HEK293 (cell line): ENCODE results near the gene CHPT1.

Experiments
- CTCF ChIA-PET: fragments of 350-600 bp; formaldehyde crosslinking; extraction: SDS; loops from one replicate; lab custom pipeline; 2021; ENCODE audit warnings: antibody characterized with exemption; lab: Yijun Ruan, JAX
- POLR2A ChIA-PET: fragments of 300-600 bp; formaldehyde crosslinking; extraction: SDS; loops from one replicate; lab custom pipeline; 2020; ENCODE audit warnings: antibody characterized with exemption, inconsistent platforms; lab: Yijun Ruan, JAX
- H3K27ac ChIP-seq: fragments of 200-500 bp; sonication (Bioruptor generic); 2 replicates; pipeline ENCODE4 v1.5.1; 2014; ENCODE audit warnings: low read depth, low read length, control low read depth, inconsistent platforms; ENCODE audit errors: extremely low read depth
- H3K36me3 ChIP-seq, 2 experiments: fragments of 200-500 bp in 1 of 2; sonication (Bioruptor generic) in 1 of 2; 1 replicate in 1 of 2; 2 replicates in 1 of 2; pipeline ENCODE4 v1.5.1; 2014 to 2017; ENCODE audit warnings: inconsistent platforms in 2 of 2, low read length in 2 of 2; ENCODE audit not compliant: control insufficient read depth in 2 of 2, insufficient read depth in 1 of 2
- H3K4me1 ChIP-seq: fragments of 200-500 bp; sonication (Bioruptor generic); 2 replicates; pipeline ENCODE4 v1.5.1; 2014; ENCODE audit warnings: mild to moderate bottlenecking, low read length, inconsistent platforms; ENCODE audit not compliant: control insufficient read depth, insufficient read depth
- H3K4me3 ChIP-seq: 2 replicates; pipeline ENCODE4 v1.5.1; 2011; ENCODE audit warnings: low read depth, mild to moderate bottlenecking, control low read depth, low read length, moderate library complexity
- H3K9me3 ChIP-seq: fragments of 200-500 bp; sonication (Bioruptor generic); 2 replicates; pipeline ENCODE4 v1.5.1; 2014; ENCODE audit warnings: low read depth, low read length, inconsistent platforms; ENCODE audit not compliant: control insufficient read depth, insufficient read depth
- KLF7 ChIP-seq: fragments of 450-650 bp; formaldehyde crosslinking; IDR thresholded peaks from 2 replicates; pipeline ENCODE4 v1.5.1; 2016; ENCODE audit warnings: missing biosample characterization, missing genetic modification characterization, borderline replicate concordance
- PRDM1 ChIP-seq: fragments of 450-650 bp; formaldehyde crosslinking; IDR thresholded peaks from 2 replicates; pipeline ENCODE4; 2016; ENCODE audit warnings: missing biosample characterization, missing genetic modification characterization
- SETDB1 ChIP-seq: IDR thresholded peaks from one replicate; pipeline ENCODE4 v1.6.1; 2017; ENCODE audit warnings: mild to moderate bottlenecking, low read length, moderate library complexity, mixed read lengths; ENCODE audit not compliant: insufficient read length
- SP3 ChIP-seq: fragments of 450-650 bp; formaldehyde crosslinking; IDR thresholded peaks from 2 replicates; pipeline ENCODE4 v1.5.1; 2016; ENCODE audit warnings: missing biosample characterization, missing genetic modification characterization
- TRIM28 ChIP-seq: IDR thresholded peaks from 2 replicates; pipeline ENCODE4 v1.6.1; 2011; ENCODE audit warnings: low read length, control low read depth, borderline replicate concordance
- ZBTB21 ChIP-seq: fragments of 450-650 bp; formaldehyde crosslinking; IDR thresholded peaks from 2 replicates; pipeline ENCODE4 v1.5.1; 2017; ENCODE audit warnings: missing biosample characterization, missing genetic modification characterization
- ZNF112 ChIP-seq: fragments of 450-650 bp; formaldehyde crosslinking; IDR thresholded peaks from 2 replicates; pipeline ENCODE4 v1.5.0; 2017; ENCODE audit warnings: missing biosample characterization, missing genetic modification characterization
- ZNF211 ChIP-seq: fragments of 450-650 bp; formaldehyde crosslinking; IDR thresholded peaks from 2 replicates; pipeline ENCODE4 v1.5.1; 2016; ENCODE audit warnings: low read depth, missing biosample characterization, missing genetic modification characterization
- ZNF24 ChIP-seq: fragments of 450-650 bp; formaldehyde crosslinking; IDR thresholded peaks from 2 replicates; pipeline ENCODE4 v1.5.1; 2016; ENCODE audit warnings: missing biosample characterization, missing genetic modification characterization
- ZNF311 ChIP-seq: fragments of 450-650 bp; formaldehyde crosslinking; IDR thresholded peaks from 2 replicates; pipeline ENCODE4 v1.5.1; 2017; ENCODE audit warnings: missing biosample characterization, missing genetic modification characterization, borderline replicate concordance
- ZNF394 ChIP-seq: fragments of 450-650 bp; formaldehyde crosslinking; IDR thresholded peaks from 2 replicates; pipeline ENCODE4 v1.5.1; 2016; ENCODE audit warnings: missing biosample characterization, missing genetic modification characterization, mild to moderate bottlenecking, moderate library complexity, borderline replicate concordance
- ZNF518A ChIP-seq: fragments of 450-650 bp; formaldehyde crosslinking; conservative IDR thresholded peaks from 2 replicates; pipeline ENCODE4 v1.5.1; 2016; ENCODE audit warnings: low read depth, missing biosample characterization, missing genetic modification characterization
- ZNF571 ChIP-seq: fragments of 450-650 bp; formaldehyde crosslinking; IDR thresholded peaks from 2 replicates; pipeline ENCODE4 v1.5.0; 2017; ENCODE audit warnings: missing biosample characterization, missing genetic modification characterization
- ZNF596 ChIP-seq: fragments of 450-650 bp; IDR thresholded peaks from 2 replicates; pipeline ENCODE4 v1.5.0; 2018; ENCODE audit warnings: missing biosample characterization, mild to moderate bottlenecking, missing genetic modification characterization, moderate library complexity
- ZNF747 ChIP-seq: fragments of 450-650 bp; formaldehyde crosslinking; IDR thresholded peaks from 2 replicates; pipeline ENCODE4 v1.5.1; 2016; ENCODE audit warnings: missing biosample characterization, missing genetic modification characterization
- ZNF768 ChIP-seq: fragments of 450-650 bp; formaldehyde crosslinking; IDR thresholded peaks from 2 replicates; pipeline ENCODE4 v1.5.1; 2018; ENCODE audit warnings: missing biosample characterization, mild to moderate bottlenecking, missing genetic modification characterization
- TF ChIP-seq, protein P1 (sequence below): fragments of 450-650 bp; formaldehyde crosslinking; IDR thresholded peaks from 2 replicates; pipeline ENCODE4 v1.5.1; 2016; ENCODE audit warnings: missing biosample characterization, missing genetic modification characterization
- TF ChIP-seq, protein P2 (sequence below): fragments of 450-650 bp; formaldehyde crosslinking; IDR thresholded peaks from 2 replicates; pipeline ENCODE4 v1.5.1; 2016; ENCODE audit warnings: missing biosample characterization, missing genetic modification characterization, low read depth
- TF ChIP-seq, protein P3 (sequence below): fragments of 450-650 bp; formaldehyde crosslinking; IDR thresholded peaks from 2 replicates; pipeline ENCODE4 v1.5.1; 2016; ENCODE audit warnings: missing biosample characterization, missing genetic modification characterization

The CHPT1 gene

DNA sequence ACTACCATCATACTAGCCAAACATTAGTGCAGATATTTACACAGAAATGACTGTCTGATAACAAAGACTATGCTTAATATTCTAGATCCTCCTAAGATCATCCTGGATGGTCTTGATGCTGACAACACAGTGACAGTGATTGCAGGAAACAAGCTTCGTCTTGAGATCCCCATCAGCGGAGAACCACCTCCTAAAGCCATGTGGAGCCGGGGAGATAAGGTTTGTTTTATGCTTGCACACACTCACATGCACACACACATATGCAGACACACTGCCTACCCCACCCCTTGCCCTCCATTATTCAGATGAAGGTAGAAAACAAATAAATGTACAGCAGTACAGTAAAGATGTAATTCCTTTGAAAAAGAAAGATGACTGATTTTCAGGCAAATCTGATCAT is 44.4 kb upstream of the CHPT1 start (continued):
- TF ChIP-seq, protein P1, sequence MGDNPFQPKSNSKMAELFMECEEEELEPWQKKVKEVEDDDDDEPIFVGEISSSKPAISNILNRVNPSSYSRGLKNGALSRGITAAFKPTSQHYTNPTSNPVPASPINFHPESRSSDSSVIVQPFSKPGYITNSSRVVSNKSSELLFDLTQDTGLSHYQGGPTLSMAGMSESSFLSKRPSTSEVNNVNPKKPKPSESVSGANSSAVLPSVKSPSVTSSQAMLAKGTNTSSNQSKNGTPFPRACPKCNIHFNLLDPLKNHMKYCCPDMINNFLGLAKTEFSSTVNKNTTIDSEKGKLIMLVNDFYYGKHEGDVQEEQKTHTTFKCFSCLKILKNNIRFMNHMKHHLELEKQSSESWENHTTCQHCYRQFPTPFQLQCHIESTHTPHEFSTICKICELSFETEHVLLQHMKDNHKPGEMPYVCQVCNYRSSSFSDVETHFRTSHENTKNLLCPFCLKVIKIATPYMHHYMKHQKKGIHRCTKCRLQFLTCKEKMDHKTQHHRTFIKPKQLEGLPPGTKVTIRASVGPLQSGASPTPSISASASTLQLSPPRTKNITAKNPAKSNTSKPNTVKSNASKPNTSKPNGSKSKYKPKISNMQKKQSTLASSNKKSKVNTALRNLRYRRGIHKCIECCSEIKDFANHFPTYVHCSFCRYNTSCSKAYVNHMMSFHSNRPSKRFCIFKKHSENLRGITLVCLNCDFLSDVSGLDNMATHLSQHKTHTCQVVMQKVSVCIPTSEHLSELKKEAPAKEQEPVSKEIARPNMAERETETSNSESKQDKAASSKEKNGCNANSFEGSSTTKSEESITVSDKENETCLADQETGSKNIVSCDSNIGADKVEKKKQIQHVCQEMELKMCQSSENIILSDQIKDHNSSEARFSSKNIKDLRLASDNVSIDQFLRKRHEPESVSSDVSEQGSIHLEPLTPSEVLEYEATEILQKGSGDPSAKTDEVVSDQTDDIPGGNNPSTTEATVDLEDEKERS (tag by site-specific recombination) = no peak
- TF ChIP-seq SETDB1 = no peak

- H3K9me3 ChIP-seq = no peaks in the 10 kb centered on the region
- H3K27ac ChIP-seq = no peak overlapping the region
- POLR2A ChIA-PET = no interaction called here
- TF ChIP-seq ZNF211 (tag by site-specific recombination) = no peak
- TF ChIP-seq TRIM28 = no peak
- TF ChIP-seq ZNF768 (tag by site-specific recombination) = no peak
- no peak for TF ChIP-seq PRDM1
- TF ChIP-seq ZNF571 (tag by site-specific recombination) = no peak
- no peak for TF ChIP-seq ZNF747 (tag by site-specific recombination)
- TF ChIP-seq KLF7 (tag by site-specific recombination) = no peak
- TF ChIP-seq, protein P2, sequence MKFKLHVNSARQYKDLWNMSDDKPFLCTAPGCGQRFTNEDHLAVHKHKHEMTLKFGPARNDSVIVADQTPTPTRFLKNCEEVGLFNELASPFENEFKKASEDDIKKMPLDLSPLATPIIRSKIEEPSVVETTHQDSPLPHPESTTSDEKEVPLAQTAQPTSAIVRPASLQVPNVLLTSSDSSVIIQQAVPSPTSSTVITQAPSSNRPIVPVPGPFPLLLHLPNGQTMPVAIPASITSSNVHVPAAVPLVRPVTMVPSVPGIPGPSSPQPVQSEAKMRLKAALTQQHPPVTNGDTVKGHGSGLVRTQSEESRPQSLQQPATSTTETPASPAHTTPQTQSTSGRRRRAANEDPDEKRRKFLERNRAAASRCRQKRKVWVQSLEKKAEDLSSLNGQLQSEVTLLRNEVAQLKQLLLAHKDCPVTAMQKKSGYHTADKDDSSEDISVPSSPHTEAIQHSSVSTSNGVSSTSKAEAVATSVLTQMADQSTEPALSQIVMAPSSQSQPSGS (tag by site-specific recombination) = no peak
- no peak for TF ChIP-seq ZBTB21 (tag by site-specific recombination)
- TF ChIP-seq ZNF24 (tag by site-specific recombination) = no peak
- TF ChIP-seq, all 188 proteins: peak for 0
- Histone ChIP-seq H3K4me3 (no peak overlapping the region), H3K4me1 (no peaks in the 10 kb centered on the region), H3K36me3 (no peaks in the 10 kb centered on the region)
- CTCF ChIA-PET = interaction anchor here (0.7 kb wide), 1 partner anchor 8 kb away, joined by 4 read pairs; no protein-coding TSS in a partner anchor
Observed at GRCh38 chr12:101653503-101653902, 43.9 kb upstream of the CHPT1 start.

DNA sequence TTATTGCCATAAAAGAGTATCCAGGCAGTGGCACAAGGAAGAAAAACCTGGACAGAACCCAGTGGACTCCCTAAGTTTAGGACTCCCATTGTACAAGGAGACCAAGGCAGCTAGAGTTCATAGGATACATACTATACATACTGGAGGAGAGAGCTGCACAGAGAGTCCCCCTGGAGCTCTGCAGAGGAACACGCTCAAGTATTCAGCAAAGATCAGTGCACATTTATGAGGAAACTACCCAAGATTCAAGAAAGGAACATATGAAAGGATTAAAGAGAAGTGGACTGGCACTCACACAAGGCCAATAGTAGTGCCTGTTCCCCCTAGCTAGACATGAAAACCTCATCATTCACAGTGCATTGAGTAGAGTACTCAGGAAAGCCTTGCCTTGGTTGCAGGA is 43.0 kb upstream of the CHPT1 start:
- H3K27ac ChIP-seq = no peak overlapping the region
- no peaks in the 10 kb centered on the region for H3K4me1 ChIP-seq
- ChIA-PET CTCF (interaction anchor here (0.6 to 0.7 kb wide), 2 partner anchors 9 to 52 kb away, joined by 4 read pairs; no protein-coding TSS in a partner anchor), POLR2A (no interaction called here)
- H3K36me3 ChIP-seq = no peaks in the 10 kb centered on the region
- no peaks in the 10 kb centered on the region for H3K9me3 ChIP-seq
- H3K4me3 ChIP-seq = no peak overlapping the region
- no peak for TF ChIP-seq TRIM28
- TF ChIP-seq ZNF112 = no peak
- TF ChIP-seq ZNF311 (tag by site-specific recombination) = no peak
- TF ChIP-seq SP3 (tag by site-specific recombination) = no peak
- TF ChIP-seq ZNF596 (tag by site-specific recombination) = no peak
- no peak for TF ChIP-seq ZNF518A (tag by site-specific recombination)
- TF ChIP-seq, protein P3, sequence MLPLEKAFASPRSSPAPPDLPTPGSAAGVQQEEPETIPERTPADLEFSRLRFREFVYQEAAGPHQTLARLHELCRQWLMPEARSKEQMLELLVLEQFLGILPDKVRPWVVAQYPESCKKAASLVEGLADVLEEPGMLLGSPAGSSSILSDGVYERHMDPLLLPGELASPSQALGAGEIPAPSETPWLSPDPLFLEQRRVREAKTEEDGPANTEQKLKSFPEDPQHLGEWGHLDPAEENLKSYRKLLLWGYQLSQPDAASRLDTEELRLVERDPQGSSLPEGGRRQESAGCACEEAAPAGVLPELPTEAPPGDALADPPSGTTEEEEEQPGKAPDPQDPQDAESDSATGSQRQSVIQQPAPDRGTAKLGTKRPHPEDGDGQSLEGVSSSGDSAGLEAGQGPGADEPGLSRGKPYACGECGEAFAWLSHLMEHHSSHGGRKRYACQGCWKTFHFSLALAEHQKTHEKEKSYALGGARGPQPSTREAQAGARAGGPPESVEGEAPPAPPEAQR (tag by site-specific recombination) = no peak
- TF ChIP-seq ZNF394 (tag by site-specific recombination) = no peak
